Body of pancreas (tissue), 4 donors: ENCODE measurements around the gene ARL13B.

Experiments used
- POLR2A ChIP-seq, 3 donors: fragments of 450-650 bp; IDR thresholded peaks; one replicate each; pipeline ENCODE4 v1.6.1; 2016; ENCODE audit warnings: antibody characterized with exemption in 3 of 3, mild to moderate bottlenecking in 2 of 3
- TF ChIP-seq, protein P1 (sequence below), 7 experiments: fragments of 450-650 bp in 4 of 7; fragments of 200-600 bp in 3 of 7; sonication (generic) in 3 of 7; IDR thresholded peaks; one replicate each; pipeline ENCODE4 v1.5.1; 2016 to 2019; ENCODE audit warnings: antibody characterized with exemption in 7 of 7

DNA sequence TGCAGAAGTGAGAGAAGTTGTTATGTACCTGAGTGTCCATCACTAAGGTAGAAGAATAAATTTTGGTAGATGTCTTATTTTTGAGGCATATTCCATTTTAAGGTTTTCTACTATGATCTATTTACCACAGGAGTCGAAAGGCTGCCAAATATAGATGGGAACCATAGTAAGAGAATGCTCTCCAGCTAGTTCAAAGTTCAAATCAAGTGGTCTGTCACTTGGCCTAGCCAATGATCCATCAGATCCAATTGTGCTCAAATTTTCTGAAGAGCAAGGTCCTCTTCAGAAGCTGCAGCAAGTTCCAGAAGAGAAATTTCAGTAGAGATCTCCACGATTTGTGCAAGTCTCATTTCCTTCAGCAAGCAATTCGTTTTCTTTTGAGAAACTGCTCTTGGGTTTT, 17.2 kb upstream of the ARL13B start:
- no peak for TF ChIP-seq POLR2A (IDR thresholded peaks at IDR 0.05)
- TF ChIP-seq, protein P1, sequence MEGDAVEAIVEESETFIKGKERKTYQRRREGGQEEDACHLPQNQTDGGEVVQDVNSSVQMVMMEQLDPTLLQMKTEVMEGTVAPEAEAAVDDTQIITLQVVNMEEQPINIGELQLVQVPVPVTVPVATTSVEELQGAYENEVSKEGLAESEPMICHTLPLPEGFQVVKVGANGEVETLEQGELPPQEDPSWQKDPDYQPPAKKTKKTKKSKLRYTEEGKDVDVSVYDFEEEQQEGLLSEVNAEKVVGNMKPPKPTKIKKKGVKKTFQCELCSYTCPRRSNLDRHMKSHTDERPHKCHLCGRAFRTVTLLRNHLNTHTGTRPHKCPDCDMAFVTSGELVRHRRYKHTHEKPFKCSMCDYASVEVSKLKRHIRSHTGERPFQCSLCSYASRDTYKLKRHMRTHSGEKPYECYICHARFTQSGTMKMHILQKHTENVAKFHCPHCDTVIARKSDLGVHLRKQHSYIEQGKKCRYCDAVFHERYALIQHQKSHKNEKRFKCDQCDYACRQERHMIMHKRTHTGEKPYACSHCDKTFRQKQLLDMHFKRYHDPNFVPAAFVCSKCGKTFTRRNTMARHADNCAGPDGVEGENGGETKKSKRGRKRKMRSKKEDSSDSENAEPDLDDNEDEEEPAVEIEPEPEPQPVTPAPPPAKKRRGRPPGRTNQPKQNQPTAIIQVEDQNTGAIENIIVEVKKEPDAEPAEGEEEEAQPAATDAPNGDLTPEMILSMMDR (IDR thresholded peaks at IDR 0.05) = no peak
